Measurements from ENCODE around the gene CRKL.
"Not testable (repeated sequence)": the region's sequence is repeated elsewhere in the genome, so short reads cannot be mapped to it uniquely, and the experiment has no call there.

CRKL gene

DNA sequence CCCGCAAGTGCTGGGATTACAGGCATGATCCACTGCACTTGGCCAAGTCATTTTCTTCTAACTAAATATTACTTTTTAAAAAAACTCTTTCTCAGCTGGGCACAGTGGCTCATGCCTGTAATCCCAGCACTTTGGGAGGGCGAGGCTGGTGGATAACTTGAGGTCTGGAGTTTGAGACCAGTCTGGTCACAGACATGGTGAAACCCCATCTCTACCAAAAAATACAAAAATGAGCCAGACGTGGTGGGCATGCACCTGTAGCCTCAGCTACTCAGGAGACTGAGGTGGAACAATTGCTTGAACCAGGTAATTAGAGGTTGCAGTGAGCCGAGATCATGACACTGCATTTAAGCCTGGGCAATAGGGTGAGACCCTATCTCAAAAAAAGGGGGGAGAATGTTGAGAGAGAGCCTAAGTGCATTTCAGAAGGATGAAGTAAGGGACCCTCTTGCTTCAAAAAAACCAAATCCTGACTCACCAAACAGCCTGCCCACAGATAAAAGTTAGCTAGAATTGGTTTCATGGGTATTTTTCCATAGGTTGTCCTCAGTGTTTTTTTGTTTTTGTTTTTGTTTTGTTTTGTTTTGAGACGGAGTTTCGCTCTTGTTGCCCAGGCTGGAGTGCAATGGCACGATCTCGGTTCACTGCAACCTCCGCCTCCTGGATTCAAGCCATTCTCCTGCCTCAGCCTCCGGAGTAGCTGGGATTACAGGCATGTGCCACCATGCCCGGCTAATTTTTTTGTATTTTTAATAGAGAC is 18.8 kb downstream of the CRKL start:
- not testable (repeated sequence) for DNase-seq

DNA sequence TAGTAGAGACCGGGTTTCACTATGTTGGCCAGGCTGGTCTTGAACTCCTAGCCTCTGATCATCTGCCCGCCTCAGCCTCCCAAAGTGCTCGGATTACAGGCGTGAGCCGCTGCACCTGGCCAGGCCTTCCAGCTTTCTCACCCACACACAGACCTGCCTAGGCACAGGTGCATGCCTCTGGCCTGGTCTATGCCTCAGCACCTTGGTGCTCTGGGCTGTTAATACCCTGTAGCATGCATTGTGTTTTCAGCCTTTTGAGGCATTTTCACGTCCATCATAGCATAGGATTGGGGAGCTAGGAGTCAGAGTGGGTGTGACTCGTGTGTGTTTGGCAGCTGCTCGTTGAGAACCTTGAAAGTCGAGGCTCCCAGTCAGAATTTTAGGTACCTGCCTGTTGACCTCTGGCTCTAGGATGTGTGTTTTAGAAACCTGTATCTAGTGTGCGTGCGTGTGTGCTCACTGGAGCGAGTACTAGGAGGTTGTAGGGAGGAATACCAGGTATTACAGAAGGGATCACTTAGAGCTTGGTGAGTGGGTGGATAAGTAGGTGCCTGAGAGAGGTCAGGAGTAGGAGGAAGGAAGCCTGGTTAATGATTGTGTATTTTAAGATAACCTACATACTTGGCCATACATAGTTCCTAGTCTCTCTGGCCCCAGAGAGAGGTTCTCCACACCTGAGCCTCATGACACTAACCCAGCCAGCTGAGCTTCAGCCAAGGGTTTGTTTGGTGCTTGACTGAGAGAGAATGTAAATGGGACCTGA is 20.0 kb downstream of the CRKL start:
- DNase-seq: no peak

DNA sequence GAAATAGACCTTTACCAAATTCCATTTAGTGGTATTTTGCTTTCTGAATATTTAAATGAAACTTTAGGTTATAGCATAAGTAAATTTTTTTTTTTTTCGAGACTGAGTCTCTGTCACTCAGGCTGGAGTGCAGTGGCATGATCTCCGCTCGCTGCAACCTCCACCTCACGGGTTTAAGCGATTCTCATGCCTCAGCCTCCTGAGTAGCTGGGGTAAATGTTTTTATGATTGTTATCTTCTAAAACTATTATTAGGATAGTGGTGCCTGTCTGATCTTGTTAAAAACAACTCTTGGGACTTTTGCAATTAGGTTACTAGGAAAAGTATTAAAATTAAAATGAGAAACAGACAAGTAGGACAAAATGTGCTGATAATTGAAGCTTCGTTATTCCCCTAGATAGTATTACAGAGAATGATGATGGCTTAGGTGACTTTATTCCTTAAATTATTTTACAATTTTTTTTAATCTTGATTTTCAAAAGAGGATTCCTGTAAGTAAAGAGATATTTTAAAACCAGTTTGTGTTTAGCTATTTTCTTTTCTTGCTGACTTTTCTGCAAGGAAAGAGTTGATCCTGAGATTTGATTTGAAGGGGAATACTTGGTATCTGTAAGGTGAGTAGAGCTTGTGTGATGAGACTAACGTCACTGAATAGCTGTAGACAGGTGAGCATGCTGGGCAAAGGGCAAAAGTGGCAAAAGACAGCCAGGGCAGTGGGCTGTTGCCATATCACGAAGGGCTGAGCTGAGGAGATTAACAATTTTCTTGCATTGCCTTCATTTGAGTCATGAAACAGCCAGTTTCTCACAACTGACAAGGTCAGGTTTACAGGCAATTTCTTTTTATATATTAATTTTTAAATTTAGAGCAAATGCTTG is 20.8 kb downstream of the CRKL start:
- no peak for DNase-seq

DNA sequence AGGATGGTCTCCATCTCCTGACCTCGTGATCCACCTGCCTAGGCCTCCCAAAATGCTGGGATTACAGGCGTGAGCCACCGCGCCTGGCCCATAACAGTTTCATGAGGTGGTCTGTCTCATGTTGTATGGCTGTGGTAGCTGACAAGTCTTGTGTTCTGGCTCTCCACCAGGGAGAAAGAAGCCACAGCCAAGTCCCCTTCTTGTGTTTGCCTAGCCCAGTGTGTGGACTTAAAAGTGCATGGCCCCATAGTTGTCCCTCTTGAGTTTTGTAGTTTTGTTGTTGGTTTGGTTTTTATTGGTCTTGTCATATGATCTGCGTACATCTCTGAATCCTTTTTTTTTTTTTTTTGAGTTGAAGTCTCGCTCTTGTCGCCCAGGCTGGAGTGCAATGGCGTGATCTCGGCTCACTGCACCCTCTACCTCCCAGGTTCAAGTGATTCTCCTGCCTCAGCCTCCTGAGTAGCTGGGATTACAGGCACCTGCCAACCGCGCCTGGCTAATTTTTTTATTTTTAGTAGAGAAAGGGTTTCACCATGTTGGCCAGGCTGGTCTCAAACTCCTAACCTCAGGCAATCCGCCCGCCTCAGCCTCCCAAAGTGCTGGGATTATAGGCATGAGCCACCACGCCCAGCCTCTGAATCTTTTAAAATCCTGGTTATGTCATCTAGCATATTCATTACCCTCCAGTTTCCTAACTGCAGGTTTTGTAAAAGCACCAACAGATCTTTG is 22.4 kb downstream of the CRKL start:
- DNase-seq: not testable (repeated sequence)

DNA sequence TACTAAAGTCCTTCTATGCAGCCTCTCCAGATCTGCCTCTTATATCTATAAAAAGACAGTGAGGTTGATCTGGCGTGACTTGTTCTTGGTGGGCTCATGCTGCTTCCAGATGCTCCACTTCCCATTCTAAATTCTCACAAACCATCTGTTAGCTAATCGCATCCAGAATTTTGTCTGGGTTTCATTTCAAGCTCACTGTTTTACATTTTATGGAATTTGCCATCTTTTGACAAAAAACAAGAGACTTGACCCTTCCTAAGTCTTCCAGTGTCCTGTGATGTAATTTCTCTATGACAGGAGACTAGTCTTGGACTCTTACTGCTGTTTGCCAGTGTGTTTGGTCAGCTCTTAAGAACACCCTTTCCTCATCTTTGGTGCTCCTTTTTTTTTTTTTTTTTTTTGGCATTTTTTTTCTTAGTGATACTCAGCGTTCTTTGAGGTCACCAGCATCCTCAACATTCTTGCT is 23.0 kb downstream of the CRKL start:
- no peak for DNase-seq

DNA sequence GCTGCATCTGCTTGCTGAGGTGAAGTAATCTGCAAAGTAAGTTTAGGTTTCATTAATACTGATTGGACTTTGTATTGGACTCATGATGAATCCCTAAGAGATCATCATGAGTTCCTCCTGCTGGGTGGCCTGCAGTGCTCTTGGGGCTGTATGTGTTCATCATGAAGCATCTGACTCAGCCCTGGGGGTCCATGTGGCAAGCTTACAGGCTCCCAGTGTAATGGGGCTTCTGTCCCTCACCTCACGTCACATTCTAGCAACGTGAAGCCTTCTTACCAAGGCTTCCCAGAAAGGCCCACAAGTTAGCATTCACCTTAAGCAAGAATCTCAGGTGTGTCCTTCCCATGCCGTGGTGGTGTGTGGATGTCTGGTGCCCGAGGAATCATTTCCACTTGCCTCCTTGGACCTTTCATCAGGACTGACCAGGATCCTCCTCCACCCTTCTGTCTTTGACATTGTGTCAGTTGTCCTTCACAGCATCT is 23.7 kb downstream of the CRKL start:
- no peak for DNase-seq

DNA sequence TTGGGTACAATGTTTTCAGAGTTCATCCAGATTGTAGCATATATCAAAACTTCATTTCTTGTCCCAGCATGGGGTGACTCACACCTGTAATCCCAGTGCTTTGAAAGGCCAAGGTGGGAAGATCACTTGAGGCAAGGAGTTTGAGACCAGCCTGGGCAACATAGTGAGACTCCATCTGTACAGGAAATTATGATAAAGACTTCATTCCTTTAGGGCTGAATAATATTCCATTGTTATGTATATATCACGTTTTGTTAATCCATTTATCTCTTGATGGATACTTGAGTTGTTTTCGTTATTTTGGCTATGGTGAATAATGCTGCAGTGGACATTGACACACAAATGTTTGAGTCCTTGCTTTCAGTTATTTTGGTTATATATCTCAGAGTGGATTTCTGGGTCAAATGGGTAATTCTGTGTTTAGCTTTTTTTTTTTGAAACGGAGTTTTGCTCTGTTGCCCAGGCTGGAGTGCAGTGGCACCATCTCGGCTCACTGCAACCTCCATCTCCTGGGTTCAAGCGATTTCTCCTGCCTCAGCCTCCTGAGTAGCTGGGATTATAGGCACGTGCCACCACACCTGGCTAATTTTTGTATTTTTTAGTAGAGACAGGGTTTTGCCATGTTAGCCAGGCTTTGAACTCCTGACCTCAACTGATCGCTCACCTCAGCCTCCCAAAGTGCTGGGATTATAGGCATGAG is 25.1 kb downstream of the CRKL start:
- not testable (repeated sequence) for DNase-seq

DNA sequence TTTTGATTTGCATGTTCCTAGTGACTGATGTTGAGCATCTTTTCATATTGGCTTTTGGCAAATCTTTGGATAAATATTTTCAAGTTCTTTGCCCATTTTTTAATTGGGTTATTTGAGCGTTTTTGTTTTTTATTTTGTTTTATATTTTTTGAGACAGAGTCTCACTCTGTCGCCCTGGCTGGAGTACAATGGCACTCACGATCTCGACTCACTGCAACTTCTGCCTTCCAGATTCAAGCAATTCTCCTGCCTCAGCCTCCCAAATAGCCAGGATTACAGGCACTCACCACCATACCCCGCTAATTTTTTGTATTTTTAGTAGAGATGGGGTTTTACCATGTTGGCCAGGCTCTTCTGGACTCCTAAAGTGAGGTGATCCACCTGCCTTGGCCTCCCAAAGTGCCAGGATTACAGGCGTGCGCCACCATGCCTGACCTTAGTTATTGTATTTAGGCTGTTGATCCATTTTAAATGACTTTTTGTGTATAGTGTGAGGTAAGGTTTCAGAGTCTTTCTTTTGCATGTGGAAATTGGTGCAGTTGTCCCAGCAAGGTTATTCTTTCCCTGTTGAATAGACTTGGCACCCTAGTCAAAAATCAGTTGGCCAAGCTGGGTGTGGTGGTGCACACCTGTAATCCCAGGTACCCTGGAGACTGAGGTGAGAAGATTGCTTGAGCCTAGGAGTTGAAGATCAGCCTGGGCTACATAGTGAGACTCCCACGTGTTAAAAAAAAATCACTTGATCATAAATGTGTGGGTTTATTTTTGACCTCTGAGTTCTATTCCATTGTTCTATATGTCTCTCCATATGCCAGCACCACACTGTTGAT is 26.1 kb downstream of the CRKL start:
- no peak for DNase-seq

DNA sequence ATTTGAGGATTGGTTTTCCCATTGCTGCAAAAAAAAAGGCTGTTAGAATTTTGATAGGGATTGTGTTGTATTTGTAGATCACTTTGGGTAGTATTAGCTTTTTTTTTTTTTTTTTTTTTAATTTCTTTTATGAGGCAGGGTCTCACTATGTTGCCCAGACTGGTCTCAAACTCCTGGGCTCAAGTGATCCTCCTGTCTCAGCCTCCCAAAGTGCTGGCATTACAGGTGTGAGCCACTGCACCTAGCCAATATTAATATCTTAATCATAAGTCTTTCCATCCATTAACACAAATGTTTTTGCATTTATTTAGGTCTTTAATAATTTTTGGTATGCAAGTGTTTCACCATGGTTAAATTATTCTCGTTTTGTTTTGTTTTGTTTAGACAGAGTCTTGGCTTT is 26.8 kb downstream of the CRKL start:
- no peak for DNase-seq

DNA sequence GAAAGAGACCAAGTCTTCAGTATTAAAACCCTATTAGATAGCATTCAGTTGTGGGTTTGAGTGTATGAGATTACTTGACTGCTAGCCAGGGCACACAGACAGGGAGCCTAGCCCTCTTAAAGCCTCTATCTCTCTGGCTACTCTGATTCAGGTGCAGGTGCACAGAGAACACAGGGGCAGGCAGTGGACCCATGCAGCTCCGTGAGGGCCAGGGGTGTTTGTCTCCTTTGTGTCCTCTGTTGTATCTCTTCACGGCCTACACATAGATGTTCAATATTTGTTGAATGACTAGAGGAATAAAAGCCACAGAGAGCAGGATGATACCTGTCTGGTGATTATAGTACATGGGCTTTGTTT is 28.3 kb downstream of the CRKL start:
- DNase-seq: no peak

DNA sequence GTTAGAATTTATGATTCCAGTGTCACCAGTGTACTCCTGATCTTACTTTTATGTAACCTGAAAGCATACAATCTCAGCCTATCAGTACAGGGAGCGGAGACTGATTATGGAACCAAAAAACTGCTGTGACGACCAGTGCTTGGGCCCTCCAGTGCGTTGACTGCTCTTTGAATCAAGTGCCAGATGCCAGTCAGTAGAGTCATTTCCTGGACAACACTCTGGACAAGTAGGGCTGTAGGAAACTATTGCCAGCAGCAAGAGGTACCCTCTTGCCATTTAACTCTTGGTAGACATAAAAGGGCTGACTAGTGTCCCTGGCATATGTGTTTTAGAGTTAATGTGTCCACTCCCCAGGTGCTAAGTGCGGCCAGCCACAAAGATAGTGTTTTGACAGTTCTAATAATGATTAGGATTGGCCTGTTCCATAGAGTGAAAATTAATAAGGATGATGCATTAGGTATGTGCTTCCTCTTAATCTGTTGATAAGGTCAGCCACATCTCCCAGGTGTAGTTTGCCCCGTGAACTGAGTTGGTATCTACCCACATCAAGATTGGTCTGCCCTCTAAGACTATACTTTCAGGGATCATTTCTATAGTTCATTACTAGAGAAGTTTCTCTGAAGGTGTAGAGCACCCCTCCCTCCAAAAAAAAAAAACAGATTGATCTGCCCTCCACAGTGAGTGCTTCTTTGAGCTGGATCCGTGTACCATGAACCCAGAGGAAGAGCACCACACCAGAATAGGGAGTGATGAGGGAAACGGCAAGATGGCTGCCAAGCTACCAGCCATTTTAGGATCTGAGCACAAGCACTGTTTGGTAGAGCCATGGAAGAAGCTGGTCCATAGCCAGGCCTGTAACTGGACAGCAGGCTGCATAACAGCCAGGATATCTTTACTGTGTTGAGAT is 29.1 kb downstream of the CRKL start:
- no peak for DNase-seq

DNA sequence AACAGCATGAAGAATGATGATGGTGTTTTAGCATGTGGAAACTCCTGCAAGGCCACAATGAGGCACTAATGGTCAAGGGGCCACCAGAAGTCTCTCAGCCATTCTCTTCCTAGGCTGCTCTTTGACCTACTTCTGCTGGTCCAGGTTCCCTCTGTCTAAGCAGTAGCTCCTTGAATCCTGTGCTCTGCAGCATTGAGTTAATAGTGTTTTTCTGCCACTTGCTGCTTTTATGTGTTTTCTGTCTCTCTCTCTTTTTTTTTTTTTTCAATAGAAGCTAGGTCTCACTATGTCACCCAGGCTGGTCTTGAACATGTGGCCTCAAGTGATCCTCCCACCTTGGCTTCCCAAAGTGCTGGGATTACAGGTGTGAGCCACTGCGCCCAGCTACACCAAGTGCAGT is 29.8 kb downstream of the CRKL start:
- no peak for DNase-seq

DNA sequence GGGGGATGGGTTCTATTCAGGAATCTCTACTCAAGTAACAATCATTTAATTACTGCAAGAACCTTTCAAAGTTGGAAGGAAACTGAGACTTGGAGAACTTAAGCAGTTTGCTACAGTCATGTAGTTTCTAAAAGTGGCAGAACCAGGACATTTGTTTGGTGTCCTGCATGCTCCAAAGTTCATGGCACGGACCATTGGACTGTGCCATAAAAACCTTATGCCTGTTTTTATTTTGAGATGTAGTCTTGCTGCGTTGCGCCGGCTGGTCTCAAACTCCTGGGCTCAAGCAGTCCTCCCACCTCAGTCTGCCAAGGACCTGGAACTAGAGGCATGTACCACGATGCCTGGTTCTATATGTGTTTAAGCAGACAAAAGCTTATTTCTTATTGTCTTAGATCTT is 31.2 kb downstream of the CRKL start:
- no peak for DNase-seq

DNA sequence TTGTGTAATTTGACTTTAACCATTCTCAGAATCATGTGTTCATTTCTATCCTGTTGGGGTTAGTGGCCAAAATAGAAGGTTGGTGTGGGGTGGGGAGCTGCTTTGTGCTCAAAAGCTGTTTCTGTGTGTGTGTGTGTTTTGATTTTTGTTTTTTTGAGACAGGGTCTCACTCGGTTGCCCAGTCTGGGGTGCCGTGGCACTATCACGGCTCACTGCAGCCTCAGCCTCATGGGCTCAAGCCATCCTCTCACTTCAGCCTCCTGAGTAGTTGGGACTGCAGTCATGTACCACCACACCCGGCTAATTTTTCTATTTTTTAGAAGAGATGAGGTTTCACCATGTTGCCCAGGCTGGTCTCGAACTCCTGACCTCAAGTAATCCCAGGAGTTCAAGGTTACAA is 31.8 kb downstream of the CRKL start:
- DNase-seq: no peak

DNA sequence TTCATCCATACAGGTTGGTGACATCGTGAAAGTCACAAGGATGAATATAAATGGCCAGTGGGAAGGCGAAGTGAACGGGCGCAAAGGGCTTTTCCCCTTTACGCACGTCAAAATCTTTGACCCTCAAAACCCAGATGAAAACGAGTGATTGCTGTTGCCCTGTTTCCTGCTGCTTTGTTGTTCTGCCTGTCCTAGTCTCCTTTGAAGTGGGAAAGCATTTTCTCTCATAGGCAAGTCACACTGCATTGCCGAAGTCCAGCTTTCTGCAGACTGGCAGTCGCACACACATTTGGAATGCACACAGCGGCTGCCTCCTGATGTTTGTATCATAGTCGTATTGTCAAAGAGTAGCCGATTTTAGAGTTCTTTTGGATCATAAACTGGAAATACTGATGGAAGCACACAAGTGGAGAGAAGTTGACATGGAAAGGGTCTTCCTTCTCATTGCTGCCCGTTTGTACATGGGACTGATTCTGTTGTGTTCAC is 32.5 kb downstream of the CRKL start:
- DNase-seq: no peak

DNA sequence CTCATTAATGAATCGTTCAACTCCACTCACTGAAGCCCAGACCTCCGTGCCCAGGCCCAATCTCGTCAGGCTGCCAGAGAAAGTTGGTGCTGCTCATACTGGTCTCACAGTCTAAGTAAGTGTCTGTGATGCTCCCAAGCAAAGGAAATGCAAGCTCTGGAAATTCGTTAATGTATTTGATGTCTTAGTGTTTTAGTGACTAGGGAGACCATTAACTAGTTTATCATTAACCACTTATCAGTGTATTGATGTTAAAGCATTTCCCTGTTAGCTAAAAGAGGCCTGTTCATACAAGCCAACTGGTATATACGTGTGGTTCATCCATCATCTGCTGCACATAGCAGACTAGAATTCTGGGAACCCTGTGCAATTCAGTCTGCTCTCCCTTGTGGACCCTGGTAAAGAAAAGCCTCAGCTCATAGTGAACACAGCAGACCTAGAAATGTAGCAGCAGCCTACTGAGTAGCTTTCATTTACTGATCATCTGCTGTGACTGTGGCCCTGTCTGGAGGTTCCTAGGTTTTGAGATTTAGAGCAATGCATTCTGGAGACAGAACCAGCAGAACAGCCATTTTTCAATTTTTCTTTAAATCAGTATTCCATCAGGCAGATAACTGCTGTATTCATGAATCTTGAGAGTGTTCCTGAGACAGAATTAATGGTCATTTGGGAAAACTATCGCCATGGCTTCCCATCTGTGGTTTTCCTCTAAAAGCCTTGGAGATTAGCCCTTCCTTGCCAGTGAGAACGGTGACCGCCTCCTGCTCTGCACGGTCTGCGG is 34.1 kb downstream of the CRKL start:
- no peak for DNase-seq

DNA sequence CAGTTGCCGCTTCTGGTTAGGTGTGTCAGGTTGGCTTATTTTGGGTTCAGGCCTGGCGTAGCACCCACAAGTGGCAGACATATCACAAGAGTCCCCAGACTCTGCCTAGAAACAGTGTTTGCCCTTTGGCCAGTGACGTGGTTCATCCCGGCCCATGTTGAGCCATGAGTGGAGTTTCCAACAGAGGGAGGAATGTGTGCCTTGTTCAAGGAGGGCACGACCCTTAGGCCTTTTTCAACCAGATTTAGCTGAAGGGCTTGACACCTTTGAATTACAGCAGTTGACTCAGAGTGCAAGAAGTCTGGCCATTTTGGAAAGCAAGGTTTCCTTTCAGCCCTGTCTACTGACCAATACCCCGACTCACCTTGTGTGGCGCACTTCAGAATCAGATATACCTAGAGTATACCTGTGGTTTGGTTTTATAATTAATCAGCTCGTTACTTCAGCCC is 34.7 kb downstream of the CRKL start:
- no peak for DNase-seq

DNA sequence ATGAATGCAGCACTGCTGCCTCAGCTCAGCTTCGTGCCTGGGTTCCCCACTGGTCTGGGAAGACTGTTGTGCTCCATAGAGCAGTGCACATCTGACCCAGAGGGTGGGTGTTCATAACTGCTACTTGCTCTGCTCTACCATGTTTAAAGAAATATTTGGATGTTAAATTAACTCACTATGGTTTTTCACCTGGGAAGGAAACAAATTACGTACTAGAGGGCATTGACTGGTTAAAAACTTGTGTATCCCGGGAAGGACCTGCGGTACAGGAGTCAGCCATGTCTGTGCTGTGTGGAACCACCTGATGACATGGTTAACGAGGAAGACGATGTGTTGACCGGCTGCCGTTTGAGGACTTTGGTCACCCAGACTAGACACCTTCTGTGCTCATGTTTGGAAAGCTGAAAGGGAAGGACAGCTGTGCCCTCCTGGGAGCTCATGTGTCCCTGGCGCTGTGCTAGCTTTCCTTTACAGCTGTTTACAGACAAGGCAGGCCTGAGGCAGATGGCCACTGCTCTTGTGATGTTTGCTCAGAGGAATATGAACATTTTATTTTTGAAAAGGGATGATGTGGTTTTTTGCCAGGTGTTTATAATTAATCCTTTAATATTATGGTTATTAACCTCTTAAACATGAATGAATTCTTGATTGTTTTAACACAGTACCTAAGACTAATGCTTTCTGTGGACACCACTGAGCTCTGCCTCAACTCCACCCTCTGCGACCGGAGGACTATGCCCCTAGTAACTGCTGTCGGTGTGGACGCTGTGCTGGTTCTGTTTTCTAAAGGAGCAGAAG is 35.5 kb downstream of the CRKL start:
- no peak for DNase-seq
